ENCODE data around the gene TSGA10. TPM values are rescaled to one million over a fixed set of nuclear protein-coding genes. Genes with fewer than 3 reads are reported as not detected.
"Not testable (repeated sequence)": the region's sequence is repeated elsewhere in the genome, so short reads cannot be mapped to it uniquely, and the experiment has no call there.

The TSGA10 gene
- total and polyA plus RNA-seq, 4 donors = 3.8 to 37.3 (median 9.1) TPM

- no peak for DNase-seq
- Histone ChIP-seq H3K27ac (ENCODE audit: low read depth in 1 of 2, low read length in 1 of 2) (no peak overlapping the region), H3K4me1 (ENCODE audit: control insufficient read depth in 5 of 5, insufficient read depth in 5 of 5, low read length in 5 of 5) (no peaks in the 10 kb centered on the region), H3K36me3 (ENCODE audit: control insufficient read depth in 4 of 4, insufficient read depth in 4 of 4, low read length in 4 of 4) (no peaks in the 10 kb centered on the region), H3K27me3 (ENCODE audit: control insufficient read depth in 3 of 3, insufficient read depth in 3 of 3, low read length in 2 of 3) (no peaks in the 10 kb centered on the region), H3K4me3 (no peak overlapping the region), H3K9me3 (ENCODE audit: control insufficient read depth in 4 of 4, insufficient read depth in 3 of 4, low read length in 3 of 4) (peaks cover 0 to 3% (median 0%) of the 10 kb centered on the region in 4 donors), H3K9ac (ENCODE audit: insufficient read depth in 1 of 2, low read length in 2 of 2) (no peak overlapping the region)
- TF ChIP-seq CTCF (IDR thresholded peaks at IDR 0.05; ENCODE audit: control extremely low read depth, extremely low read depth) = no peak
- WGBS, 2 donors = 68 to 82% methylated on average over 4 of the region's 4 CpGs
- ATAC-seq (ENCODE audit: insufficient read depth, low FRiP score) = no peak
These were observed 126.2 kb downstream of the TSGA10 start for GRCh38 chr2:99028558-99028957.

- DNase-seq (no peak), ATAC-seq (ENCODE audit: insufficient read depth, low FRiP score) (no peak)
- Histone ChIP-seq H3K9me3 (ENCODE audit: control insufficient read depth in 4 of 4, insufficient read depth in 3 of 4, low read length in 3 of 4) (peaks cover 0 to 3% (median 0%) of the 10 kb centered on the region in 4 donors), H3K4me3 (no peak overlapping the region), H3K9ac (ENCODE audit: insufficient read depth in 1 of 2, low read length in 2 of 2) (no peak overlapping the region), H3K27ac (ENCODE audit: low read depth in 1 of 2, low read length in 1 of 2) (no peak overlapping the region), H3K27me3 (ENCODE audit: control insufficient read depth in 3 of 3, insufficient read depth in 3 of 3, low read length in 2 of 3) (no peaks in the 10 kb centered on the region), H3K36me3 (ENCODE audit: control insufficient read depth in 4 of 4, insufficient read depth in 4 of 4, low read length in 4 of 4) (no peaks in the 10 kb centered on the region), H3K4me1 (ENCODE audit: control insufficient read depth in 5 of 5, insufficient read depth in 5 of 5, low read length in 5 of 5) (no peaks in the 10 kb centered on the region)
- TF ChIP-seq CTCF (IDR thresholded peaks at IDR 0.05; ENCODE audit: control extremely low read depth, extremely low read depth) = no peak
- WGBS, 2 donors = 64 to 69% methylated on average over 4 of the region's 4 CpGs
These were observed 126.9 kb downstream of the TSGA10 start for GRCh38 chr2:99027856-99028255.

- Histone ChIP-seq H3K9ac (ENCODE audit: insufficient read depth in 1 of 2, low read length in 2 of 2) (no peak overlapping the region), H3K36me3 (ENCODE audit: control insufficient read depth in 4 of 4, insufficient read depth in 4 of 4, low read length in 4 of 4) (no peaks in the 10 kb centered on the region), H3K27me3 (ENCODE audit: control insufficient read depth in 3 of 3, insufficient read depth in 3 of 3, low read length in 2 of 3) (no peaks in the 10 kb centered on the region), H3K4me1 (ENCODE audit: control insufficient read depth in 5 of 5, insufficient read depth in 5 of 5, low read length in 5 of 5) (no peaks in the 10 kb centered on the region), H3K27ac (ENCODE audit: low read depth in 1 of 2, low read length in 1 of 2) (no peak overlapping the region), H3K4me3 (no peak overlapping the region), H3K9me3 (ENCODE audit: control insufficient read depth in 4 of 4, insufficient read depth in 3 of 4, low read length in 3 of 4) (peaks cover 0 to 2% (median 0%) of the 10 kb centered on the region in 4 donors)
- TF ChIP-seq CTCF (IDR thresholded peaks at IDR 0.05; ENCODE audit: control extremely low read depth, extremely low read depth) = no peak
- 90 to 95% methylated on average over 10 of the region's 10 CpGs for WGBS, 2 donors
- ATAC-seq (ENCODE audit: insufficient read depth, low FRiP score) (no peak), DNase-seq (no peak)
These were observed 154.0 kb downstream of the TSGA10 start for GRCh38 chr2:99000708-99001107.

- H3K4me1 ChIP-seq (ENCODE audit: control insufficient read depth in 5 of 5, insufficient read depth in 5 of 5, low read length in 5 of 5); H3K27ac ChIP-seq (ENCODE audit: low read depth in 1 of 2, low read length in 1 of 2); H3K9me3 ChIP-seq (ENCODE audit: control insufficient read depth in 4 of 4, insufficient read depth in 3 of 4, low read length in 3 of 4); H3K36me3 ChIP-seq (ENCODE audit: control insufficient read depth in 4 of 4, insufficient read depth in 4 of 4, low read length in 4 of 4); H3K4me3 ChIP-seq; H3K27me3 ChIP-seq (ENCODE audit: control insufficient read depth in 3 of 3, insufficient read depth in 3 of 3, low read length in 2 of 3); ATAC-seq (ENCODE audit: insufficient read depth, low FRiP score); DNase-seq; H3K9ac ChIP-seq (ENCODE audit: insufficient read depth in 1 of 2, low read length in 2 of 2): not testable (repeated sequence)
- 97 to 99% methylated on average over 16 to 28 of the region's 28 CpGs for WGBS, 2 donors
These were observed 166.0 kb downstream of the TSGA10 start for GRCh38 chr2:98988695-98989094.
